HL-60 (cell line): ENCODE data around the gene ARHGAP24.

Experiments used
- DNase-seq, 2 experiments: peaks; one replicate each; pipeline ENCODE4 v3.0.0-alpha.2; 2010 to 2020; ENCODE audit warnings: low read depth in 1 of 2, low spot score in 1 of 2
- H3K27ac ChIP-seq: fragments of 250-450 bp; sonication (Bioruptor Pico); replicated peaks from 2 replicates; pipeline ENCODE4 v1.5.1; 2020; ENCODE audit warnings: mild to moderate bottlenecking, moderate library complexity
- H3K27me3 ChIP-seq: fragments of 250-450 bp; sonication (Bioruptor Pico); 2 replicates; pipeline ENCODE4 v1.5.1; 2021; ENCODE audit warnings: mild to moderate bottlenecking, moderate library complexity; ENCODE audit not compliant: insufficient read depth, poor library complexity, severe bottlenecking
- H3K4me3 ChIP-seq: replicated peaks from 2 replicates; pipeline ENCODE4 v1.5.1; 2011; ENCODE audit warnings: mild to moderate bottlenecking, control low read depth, low read length; ENCODE audit not compliant: insufficient read depth
- CTCF ChIP-seq: IDR thresholded peaks from one replicate; pipeline ENCODE4 v1.5.1; 2011; ENCODE audit warnings: low read length, control low read depth, inconsistent platforms; ENCODE audit not compliant: insufficient read depth
- GABPA ChIP-seq: IDR thresholded peaks from 2 replicates; pipeline ENCODE4 v1.6.1; 2012; ENCODE audit warnings: low read depth
- POLR2AphosphoS5 ChIP-seq: IDR thresholded peaks from 2 replicates; pipeline ENCODE4 v1.6.1; 2012; ENCODE audit warnings: low read depth
- REST ChIP-seq: IDR thresholded peaks from 2 replicates; pipeline ENCODE4 v1.6.1; 2012; ENCODE audit warnings: low read depth; ENCODE audit not compliant: insufficient replicate concordance
- SPI1 ChIP-seq: IDR thresholded peaks from 2 replicates; pipeline ENCODE4 v1.6.1; 2012; ENCODE audit warnings: low read depth, mild to moderate bottlenecking, borderline replicate concordance

Gene ARHGAP24

DNA sequence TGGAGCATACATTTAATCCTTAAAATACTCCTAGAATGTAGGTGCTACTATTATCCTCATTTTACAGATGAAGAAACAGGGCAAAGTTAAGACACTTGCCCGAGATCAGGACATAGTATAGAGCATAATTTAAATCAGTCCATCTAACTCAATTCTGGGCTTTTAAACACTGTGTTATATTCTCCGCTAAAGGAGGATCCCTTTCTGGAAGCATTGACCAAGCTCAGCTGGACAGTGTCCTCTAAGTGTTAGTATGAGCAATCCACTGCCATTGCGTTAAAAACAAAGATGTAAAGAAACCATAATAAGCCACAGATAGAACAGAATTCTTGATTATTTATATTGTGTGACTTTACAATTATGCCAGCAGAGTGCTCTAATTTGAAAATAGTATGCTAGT is 207.0 kb downstream of the ARHGAP24 start:
- DNase-seq, result no peak
- H3K27me3 ChIP-seq, result no peaks in the 10 kb centered on the region
- no peak overlapping the region for H3K4me3 ChIP-seq
- TF ChIP-seq POLR2AphosphoS5, result no peak
- TF ChIP-seq SPI1, result no peak
- no peak for TF ChIP-seq GABPA
- no peak for TF ChIP-seq REST
- TF ChIP-seq CTCF, result no peak
- peak overlapping the region; percentile 56; the same call in 1 of the 2 replicates for H3K27ac ChIP-seq

GRCh38 chr4:85682391-85682790 is 207.4 kb downstream of the ARHGAP24 start:
- TF ChIP-seq POLR2AphosphoS5 (no peak), REST (no peak), GABPA (no peak), CTCF (no peak), SPI1 (no peak)
- no peak for DNase-seq
- H3K4me3 ChIP-seq, result no peak overlapping the region
- H3K27me3 ChIP-seq, result no peaks in the 10 kb centered on the region
- no peak overlapping the region; the same call in 1 of the 2 replicates for H3K27ac ChIP-seq

- H3K27me3 ChIP-seq, result no peaks in the 10 kb centered on the region
- no peak for DNase-seq
- H3K4me3 ChIP-seq, result no peak overlapping the region
- TF ChIP-seq POLR2AphosphoS5, result no peak
- no peak for TF ChIP-seq GABPA
- no peak for TF ChIP-seq CTCF
- no peak for TF ChIP-seq SPI1
- TF ChIP-seq REST, result no peak
- no peak overlapping the region for H3K27ac ChIP-seq
Observed at GRCh38 chr4:85684676-85685075, 209.7 kb downstream of the ARHGAP24 start.
